ENCODE data around the gene CHID1.

CHID1 gene

GRCh38 chr11:845872-846495 is 64.6 kb downstream of the CHID1 start:
- no peak for DNase-seq

GRCh38 chr11:844693-845644 is 65.6 kb downstream of the CHID1 start:
- DNase-seq: peak; percentile 96

- DNase-seq: peak; percentile 92
Measured at GRCh38 chr11:843818-844692, 66.6 kb downstream of the CHID1 start.

GRCh38 chr11:843086-843734 is 67.4 kb downstream of the CHID1 start:
- no peak for DNase-seq

GRCh38 chr11:842370-843002 is 68.1 kb downstream of the CHID1 start, which contains the start of the genes POLR2L and TSPAN4:
TSS of gene POLR2L (minus strand) at chr11:842529. CDS start at chr11:842508, 21 bp downstream.
TSS of gene TSPAN4 (plus strand) at chr11:842852. CDS start at chr11:850305, 7,453 bp downstream.
- DNase-seq: peak; percentile 92

- no peak for DNase-seq
Measured at GRCh38 chr11:841981-842369, 68.6 kb downstream of the CHID1 start.

- DNase-seq: no peak
Measured at GRCh38 chr11:839875-840617, 70.6 kb downstream of the CHID1 start.

GRCh38 chr11:839280-839623 is 71.4 kb downstream of the CHID1 start:
- no peak for DNase-seq

GRCh38 chr11:838441-839279 is 72.0 kb downstream of the CHID1 start:
- DNase-seq: no peak

GRCh38 chr11:837990-838307 is 72.7 kb downstream of the CHID1 start:
- DNase-seq: no peak

GRCh38 chr11:837189-837989 is 73.2 kb downstream of the CHID1 start:
- DNase-seq: no peak

- no peak for DNase-seq
Measured at GRCh38 chr11:836700-837099, 73.9 kb downstream of the CHID1 start.

GRCh38 chr11:836274-836673 is 74.3 kb downstream of the CHID1 start:
- DNase-seq: no peak

- no peak for DNase-seq
Measured at GRCh38 chr11:834371-835316, 76.0 kb downstream of the CHID1 start.

GRCh38 chr11:833849-834311 is 76.7 kb downstream of the CHID1 start:
- DNase-seq: no peak

GRCh38 chr11:833114-833791 is 77.4 kb downstream of the CHID1 start:
- DNase-seq: no peak

GRCh38 chr11:832529-833113 is 78.0 kb downstream of the CHID1 start, which contains the start of gene CD151:
TSS of gene CD151 (plus strand) at chr11:832952. CDS start at chr11:836070, 3,118 bp downstream.
- DNase-seq: no peak

Measured in femur (tissue), 1 donor.